Astrocyte (in vitro differentiated cells and primary cell): ENCODE measurements around the gene ANKRD23. TPM values are rescaled to one million over a fixed set of nuclear protein-coding genes. Genes with fewer than 3 reads are reported as not detected.

Source experiments
- DNase-seq: peaks from one replicate; pipeline ENCODE4 v3.0.0-alpha.2; 2010; ENCODE audit warnings: low read depth
- FAIRE-seq: peaks from 2 replicates; lab custom pipeline; 2011; peaks lifted over from hg19 to GRCh38; lab: Jason Lieb, UNC
- H2AFZ ChIP-seq: 2 replicates; pipeline ENCODE4 v1.6.0; 2012; ENCODE audit warnings: low read depth, low read length, inconsistent platforms
- H3K27ac ChIP-seq: 2 replicates; pipeline ENCODE4 v1.5.1; 2011; ENCODE audit warnings: low read depth, low read length, inconsistent platforms
- H3K27me3 ChIP-seq: 2 replicates; pipeline ENCODE4 v1.6.0; 2011; ENCODE audit warnings: low read length, inconsistent platforms; ENCODE audit not compliant: insufficient read depth
- H3K36me3 ChIP-seq: 2 replicates; pipeline ENCODE4 v1.5.1; 2011; ENCODE audit warnings: low read length, inconsistent platforms; ENCODE audit not compliant: insufficient read depth
- H3K4me1 ChIP-seq: 2 replicates; pipeline ENCODE4 v1.5.1; 2011; ENCODE audit warnings: low read length, inconsistent platforms; ENCODE audit not compliant: insufficient read depth
- H3K4me2 ChIP-seq: 2 replicates; pipeline ENCODE4 v1.6.0; 2012; ENCODE audit warnings: low read length, inconsistent platforms
- H3K4me3 ChIP-seq: 2 replicates; pipeline ENCODE4 v1.5.1; 2011; ENCODE audit warnings: low read depth, mild to moderate bottlenecking, low read length, inconsistent platforms; ENCODE audit not compliant: insufficient read depth
- H3K79me2 ChIP-seq: 2 replicates; pipeline ENCODE4 v1.6.0; 2012; ENCODE audit warnings: mild to moderate bottlenecking, low read length, inconsistent platforms; ENCODE audit not compliant: insufficient read depth
- H3K9ac ChIP-seq: 2 replicates; pipeline ENCODE4 v1.6.0; 2012; ENCODE audit warnings: mild to moderate bottlenecking, low read length, inconsistent platforms
- H3K9me3 ChIP-seq: 2 replicates; pipeline ENCODE4 v1.5.1; 2012; ENCODE audit warnings: low read depth, mild to moderate bottlenecking, low read length, inconsistent platforms; ENCODE audit not compliant: insufficient read depth
- H4K20me1 ChIP-seq: 2 replicates; pipeline ENCODE4 v1.6.0; 2012; ENCODE audit warnings: low read length, inconsistent platforms; ENCODE audit not compliant: insufficient read depth
- H3K27ac Mint-ChIP-seq: one replicate; pipeline ENCODE4 v1.8.0; 2021; ENCODE audit warnings: mild to moderate bottlenecking, mixed read lengths; ENCODE audit not compliant: unreplicated experiment
- H3K27me3 Mint-ChIP-seq: one replicate; pipeline ENCODE4 v1.8.0; 2021; ENCODE audit warnings: low read depth, mixed read lengths; ENCODE audit not compliant: unreplicated experiment
- H3K36me3 Mint-ChIP-seq: one replicate; pipeline ENCODE4 v1.8.0; 2021; ENCODE audit warnings: low read depth, mixed read lengths; ENCODE audit not compliant: unreplicated experiment
- H3K4me1 Mint-ChIP-seq: one replicate; pipeline ENCODE4 v1.8.0; 2021; ENCODE audit warnings: low read depth, mixed read lengths; ENCODE audit not compliant: unreplicated experiment
- H3K4me3 Mint-ChIP-seq: one replicate; pipeline ENCODE4 v1.8.0; 2021; ENCODE audit warnings: mild to moderate bottlenecking, moderate library complexity, mixed read lengths; ENCODE audit not compliant: unreplicated experiment
- H3K9me3 Mint-ChIP-seq: one replicate; pipeline ENCODE4 v1.8.0; 2021; ENCODE audit warnings: mild to moderate bottlenecking, mixed read lengths; ENCODE audit not compliant: unreplicated experiment
- EZH2 ChIP-seq: IDR thresholded peaks from 2 replicates; pipeline ENCODE4 v1.6.1; 2012; ENCODE audit warnings: mild to moderate bottlenecking, low read length, inconsistent platforms; ENCODE audit not compliant: insufficient read depth
- total RNA-seq: library from RNA; stranded (reverse); gene quantifications from 2 replicates; pipeline ENCODE4 v1.2.1, GENCODE V29; 2021
- TF ChIP-seq, protein P1 (sequence below): IDR thresholded peaks from 2 replicates; pipeline ENCODE4 v1.5.1; 2011; ENCODE audit warnings: low read depth, mild to moderate bottlenecking, inconsistent platforms, low read length, moderate library complexity; ENCODE audit not compliant: insufficient read depth

Gene ANKRD23
- total RNA-seq, 1 donor from 2014 or later, result 2.5 TPM

- Mint-ChIP-seq H3K4me3 (no peak overlapping the region), H3K4me1 (peaks cover 2% of the 10 kb centered on the region), H3K27ac (no peak overlapping the region), H3K9me3 (no peaks in the 10 kb centered on the region), H3K27me3 (no peaks in the 10 kb centered on the region), H3K36me3 (peaks cover 5% of the 10 kb centered on the region)
- no peaks in the 10 kb centered on the region for H3K36me3 ChIP-seq
- H3K9me3 ChIP-seq, result no peaks in the 10 kb centered on the region
- H3K9ac ChIP-seq, result no peak overlapping the region
- peaks cover 17% of the 10 kb centered on the region for H4K20me1 ChIP-seq
- DNase-seq (no peak), FAIRE-seq (no peak)
- no peak for TF ChIP-seq EZH2
- TF ChIP-seq, protein P1, sequence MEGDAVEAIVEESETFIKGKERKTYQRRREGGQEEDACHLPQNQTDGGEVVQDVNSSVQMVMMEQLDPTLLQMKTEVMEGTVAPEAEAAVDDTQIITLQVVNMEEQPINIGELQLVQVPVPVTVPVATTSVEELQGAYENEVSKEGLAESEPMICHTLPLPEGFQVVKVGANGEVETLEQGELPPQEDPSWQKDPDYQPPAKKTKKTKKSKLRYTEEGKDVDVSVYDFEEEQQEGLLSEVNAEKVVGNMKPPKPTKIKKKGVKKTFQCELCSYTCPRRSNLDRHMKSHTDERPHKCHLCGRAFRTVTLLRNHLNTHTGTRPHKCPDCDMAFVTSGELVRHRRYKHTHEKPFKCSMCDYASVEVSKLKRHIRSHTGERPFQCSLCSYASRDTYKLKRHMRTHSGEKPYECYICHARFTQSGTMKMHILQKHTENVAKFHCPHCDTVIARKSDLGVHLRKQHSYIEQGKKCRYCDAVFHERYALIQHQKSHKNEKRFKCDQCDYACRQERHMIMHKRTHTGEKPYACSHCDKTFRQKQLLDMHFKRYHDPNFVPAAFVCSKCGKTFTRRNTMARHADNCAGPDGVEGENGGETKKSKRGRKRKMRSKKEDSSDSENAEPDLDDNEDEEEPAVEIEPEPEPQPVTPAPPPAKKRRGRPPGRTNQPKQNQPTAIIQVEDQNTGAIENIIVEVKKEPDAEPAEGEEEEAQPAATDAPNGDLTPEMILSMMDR, result no peak
- H3K4me3 ChIP-seq, result no peak overlapping the region
- H3K4me1 ChIP-seq, result peaks cover 12% of the 10 kb centered on the region
- H2AFZ ChIP-seq, result no peak overlapping the region
- H3K4me2 ChIP-seq, result no peak overlapping the region
- H3K27me3 ChIP-seq, result no peaks in the 10 kb centered on the region
- H3K79me2 ChIP-seq, result peaks cover 6% of the 10 kb centered on the region
- H3K27ac ChIP-seq, result no peak overlapping the region
Measured at GRCh38 chr2:96813656-96814055, 30.2 kb downstream of the ANKRD23 start.

DNA sequence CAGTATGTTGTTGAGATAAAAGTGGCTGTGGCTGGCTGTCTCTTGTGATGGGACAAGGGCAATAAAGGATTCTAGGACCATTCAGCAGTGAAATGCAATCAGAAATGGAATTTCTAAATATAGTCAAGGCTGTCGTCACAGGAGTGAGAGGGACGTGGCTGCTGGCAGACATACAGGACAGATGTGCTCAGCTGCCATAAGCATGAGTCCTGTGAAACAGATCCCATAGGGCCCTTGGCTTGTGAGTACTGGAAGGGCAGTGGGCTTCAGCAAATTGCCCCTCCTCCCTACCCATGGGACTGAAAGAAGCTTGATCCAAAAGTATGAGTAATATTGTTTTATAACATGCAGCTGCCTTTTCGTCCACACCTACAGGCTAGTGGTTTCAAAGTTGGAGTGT is 31.9 kb downstream of the ANKRD23 start:
- Mint-ChIP-seq H3K36me3 (peaks cover 8% of the 10 kb centered on the region), H3K27ac (no peak overlapping the region), H3K4me3 (no peak overlapping the region), H3K9me3 (no peaks in the 10 kb centered on the region), H3K4me1 (peaks cover 2% of the 10 kb centered on the region), H3K27me3 (no peaks in the 10 kb centered on the region)
- no peak overlapping the region for H3K4me2 ChIP-seq
- no peak overlapping the region for H2AFZ ChIP-seq
- TF ChIP-seq, protein P1, result no peak
- no peak for TF ChIP-seq EZH2
- no peaks in the 10 kb centered on the region for H3K27me3 ChIP-seq
- no peaks in the 10 kb centered on the region for H3K9me3 ChIP-seq
- no peak overlapping the region for H3K27ac ChIP-seq
- H4K20me1 ChIP-seq, result no peaks in the 10 kb centered on the region
- H3K4me3 ChIP-seq, result no peak overlapping the region
- H3K4me1 ChIP-seq, result peaks cover 6% of the 10 kb centered on the region
- DNase-seq, result peak; percentile 9
- H3K36me3 ChIP-seq, result no peaks in the 10 kb centered on the region
- no peak for FAIRE-seq
- H3K9ac ChIP-seq, result no peak overlapping the region
- H3K79me2 ChIP-seq, result no peaks in the 10 kb centered on the region

- Histone ChIP-seq H3K79me2 (no peaks in the 10 kb centered on the region), H3K27ac (no peak overlapping the region), H3K36me3 (no peaks in the 10 kb centered on the region), H3K9ac (no peak overlapping the region), H3K4me3 (no peak overlapping the region), H3K4me1 (peaks cover 6% of the 10 kb centered on the region), H3K4me2 (no peak overlapping the region), H3K27me3 (no peaks in the 10 kb centered on the region), H3K9me3 (no peaks in the 10 kb centered on the region), H4K20me1 (no peaks in the 10 kb centered on the region), H2AFZ (no peak overlapping the region)
- TF ChIP-seq, protein P1, result no peak
- no peak for TF ChIP-seq EZH2
- H3K27me3 Mint-ChIP-seq, result no peaks in the 10 kb centered on the region
- peaks cover 8% of the 10 kb centered on the region for H3K36me3 Mint-ChIP-seq
- no peak for FAIRE-seq
- H3K4me1 Mint-ChIP-seq, result peaks cover 2% of the 10 kb centered on the region
- no peak overlapping the region for H3K4me3 Mint-ChIP-seq
- H3K27ac Mint-ChIP-seq, result no peak overlapping the region
- DNase-seq, result no peak
- no peaks in the 10 kb centered on the region for H3K9me3 Mint-ChIP-seq
Measured at GRCh38 chr2:96810783-96811192, 33.0 kb downstream of the ANKRD23 start.
